Keratinocyte (primary cell): ENCODE data around the gene OR10V1. TPM values are rescaled to one million over a fixed set of nuclear protein-coding genes. Genes with fewer than 3 reads are reported as not detected.

ENCODE experiments used
- DNase-seq: peaks from one replicate; pipeline ENCODE4 v3.0.0-alpha.2; 2011; ENCODE audit warnings: low read depth, missing footprints, low spot score
- FAIRE-seq: peaks from 2 replicates; lab custom pipeline; 2011; peaks lifted over from hg19 to GRCh38; lab: Jason Lieb, UNC
- H2AFZ ChIP-seq: 2 replicates; pipeline ENCODE4 v1.6.0; 2012; ENCODE audit warnings: low read length, control low read depth, inconsistent platforms; ENCODE audit not compliant: control insufficient read depth
- H3K27ac ChIP-seq: 2 replicates; pipeline ENCODE4 v1.5.1; 2011; ENCODE audit warnings: low read length; ENCODE audit not compliant: control insufficient read depth, insufficient read depth
- H3K27me3 ChIP-seq: 3 replicates; pipeline ENCODE4 v1.6.0; 2011; ENCODE audit warnings: low read length; ENCODE audit not compliant: control insufficient read depth, insufficient read depth; ENCODE audit errors: extremely low read depth
- H3K36me3 ChIP-seq, 2 experiments: 2 replicates in 1 of 2; 3 replicates in 1 of 2; pipeline ENCODE4 v1.5.1; 2011; ENCODE audit warnings: low read length in 2 of 2, mild to moderate bottlenecking in 1 of 2; ENCODE audit not compliant: control insufficient read depth in 2 of 2, insufficient read depth in 2 of 2; ENCODE audit errors: extremely low read depth in 1 of 2
- H3K4me1 ChIP-seq: 3 replicates; pipeline ENCODE4 v1.5.1; 2011; ENCODE audit warnings: low read length; ENCODE audit not compliant: control insufficient read depth, insufficient read depth; ENCODE audit errors: extremely low read depth
- H3K4me2 ChIP-seq: 3 replicates; pipeline ENCODE4 v1.6.0; 2011; ENCODE audit warnings: low read depth, low read length; ENCODE audit not compliant: control insufficient read depth, insufficient read depth; ENCODE audit errors: extremely low read depth
- H3K4me3 ChIP-seq, 3 experiments: fragments of 200-600 bp in 1 of 3; sonication (generic) in 1 of 3; 2 replicates in 2 of 3; 3 replicates in 1 of 3; pipeline ENCODE4 v1.5.1; 2011 to 2016; ENCODE audit warnings: low read length in 3 of 3, mild to moderate bottlenecking in 3 of 3, control low read depth in 2 of 3, inconsistent platforms in 1 of 3, low read depth in 1 of 3, mixed read lengths in 1 of 3, mixed run types in 1 of 3, moderate library complexity in 1 of 3; ENCODE audit not compliant: control insufficient read depth in 2 of 3, insufficient read depth in 2 of 3; ENCODE audit errors: extremely low read depth in 1 of 3
- H3K79me2 ChIP-seq: 2 replicates; pipeline ENCODE4 v1.6.0; 2012; ENCODE audit warnings: low read length; ENCODE audit not compliant: control insufficient read depth, insufficient read depth
- H3K9ac ChIP-seq: 3 replicates; pipeline ENCODE4 v1.6.0; 2011; ENCODE audit warnings: low read length; ENCODE audit not compliant: control insufficient read depth, insufficient read depth; ENCODE audit errors: extremely low read depth
- H3K9me1 ChIP-seq: 3 replicates; pipeline ENCODE4 v1.6.0; 2011; ENCODE audit warnings: low read length; ENCODE audit not compliant: control insufficient read depth, insufficient read depth; ENCODE audit errors: extremely low read depth
- H3K9me3 ChIP-seq: 2 replicates; pipeline ENCODE4 v1.5.1; 2012; ENCODE audit warnings: low read depth, low read length; ENCODE audit not compliant: control insufficient read depth
- H4K20me1 ChIP-seq: 3 replicates; pipeline ENCODE4 v1.6.0; 2011; ENCODE audit warnings: low read length; ENCODE audit not compliant: control insufficient read depth, insufficient read depth; ENCODE audit errors: extremely low read depth
- CTCF ChIP-seq, 3 experiments: IDR thresholded peaks in 1 of 3; conservative IDR thresholded peaks in 1 of 3; optimal IDR thresholded peaks in 1 of 3; 2 replicates in 2 of 3; 3 replicates in 1 of 3; pipeline versions ENCODE3 to v1.5.1; 2011; ENCODE audit warnings: low read length in 3 of 3, mild to moderate bottlenecking in 3 of 3, moderate library complexity in 2 of 3, control low read depth in 1 of 3, inconsistent platforms in 1 of 3; ENCODE audit not compliant: insufficient read depth in 2 of 3; ENCODE audit errors: extremely low read depth in 1 of 3
- EZH2 ChIP-seq: IDR thresholded peaks from one replicate; pipeline ENCODE4 v1.6.1; 2012; ENCODE audit warnings: inconsistent platforms, mild to moderate bottlenecking, low read length, moderate library complexity
- dilution Hi-C: fragments of 300-500 bp; cut with MboI; formaldehyde crosslinking; loops from one replicate; pipeline ENCODE4 v1.7.0; 2020; ENCODE audit warnings: low sequenced_read_pairs; ENCODE audit not compliant: extremely low pct_ligation_motif_present
- polyA plus RNA-seq, 5 experiments: library from polyadenylated mRNA; depleted of rRNA in 3 of 5; stranded (reverse) in 3 of 5; stranded (forward) in 1 of 5; unstranded in 1 of 5; fragments of >200 nt; gene quantifications; 1 replicate in 1 of 5; 2 replicates in 3 of 5; 3 replicates in 1 of 5; pipeline versions ENCODE4 v1.2.1 to v1.2.3, GENCODE V29; 2011 to 2012; ENCODE audit warnings: missing spikeins in 2 of 5, low read depth in 1 of 5, low replicate concordance in 1 of 5

The OR10V1 gene
- polyA plus RNA-seq, 1 donor (not counting 4 experiments of a cell fraction or from before 2014, with no cell fraction given) = not detected

- Histone ChIP-seq H3K27me3 (no peaks in the 10 kb centered on the region), H3K9me1 (peaks cover 15% of the 10 kb centered on the region), H3K4me3 (peak overlapping the region; percentile 87 to 97 (median 96)), H3K27ac (peak overlapping the region; percentile 95), H4K20me1 (peaks cover 17% of the 10 kb centered on the region), H3K79me2 (peaks cover 59% of the 10 kb centered on the region), H3K9ac (peak overlapping the region; percentile 96), H2AFZ (no peak overlapping the region), H3K4me1 (peaks cover 21% of the 10 kb centered on the region), H3K9me3 (no peaks in the 10 kb centered on the region), H3K4me2 (peak overlapping the region; percentile 99), H3K36me3 (peaks cover 9 to 11% of the 10 kb centered on the region in 2 experiments)
- dilution Hi-C loops = no loop called here
- no peak for DNase-seq
- peak; percentile 32 for FAIRE-seq
- TF ChIP-seq CTCF (optimal IDR thresholded peaks at IDR 0.05 in 1 of 3, IDR thresholded peaks at IDR 0.05 in 1 of 3, conservative IDR thresholded peaks at IDR 0.05 in 1 of 3; ENCODE audit: extremely low read depth in 1 of 3, insufficient read depth in 2 of 3, low read length in 3 of 3) = no peak
- no peak for TF ChIP-seq EZH2
Observed at GRCh38 chr11:59756558-59756840, 42.9 kb upstream of the OR10V1 start.

- TF ChIP-seq CTCF (optimal IDR thresholded peaks at IDR 0.05 in 1 of 3, IDR thresholded peaks at IDR 0.05 in 1 of 3, conservative IDR thresholded peaks at IDR 0.05 in 1 of 3; ENCODE audit: extremely low read depth in 1 of 3, insufficient read depth in 2 of 3, low read length in 3 of 3) (peak in 1 of 3 experiments; percentile 3), EZH2 (no peak)
- Histone ChIP-seq H3K4me2 (peak overlapping the region; percentile 99), H3K27me3 (no peaks in the 10 kb centered on the region), H3K4me3 (peak overlapping the region; percentile 87 to 97 (median 96)), H3K79me2 (peaks cover 53% of the 10 kb centered on the region), H3K4me1 (peaks cover 21% of the 10 kb centered on the region), H2AFZ (peak overlapping the region; percentile 42), H3K36me3 (peaks cover 5 to 11% of the 10 kb centered on the region in 2 experiments), H3K9me3 (no peaks in the 10 kb centered on the region), H3K27ac (peak overlapping the region; percentile 95), H4K20me1 (peaks cover 17% of the 10 kb centered on the region), H3K9ac (peak overlapping the region; percentile 96), H3K9me1 (peaks cover 15% of the 10 kb centered on the region)
- DNase-seq (no peak), FAIRE-seq (no peak)
- dilution Hi-C loops = no loop called here
Observed at GRCh38 chr11:59755701-59756557, 42.3 kb upstream of the OR10V1 start.
